Stimulated activated naive CD8-positive, alpha-beta T cell treated with anti-CD3 and anti-CD28 coated beads, Interleukin-15, amount 100 ng/mL, for 72 hours (primary cell): ENCODE results near the gene MAP2K5.

Source experiments
- ATAC-seq: fragments of 150-1000 bp; cut with Tn5 transposase; 2 replicates; pipeline ENCODE4 v1.10.0; 2021; ENCODE audit warnings: mild to moderate bottlenecking, moderate library complexity
- DNase-seq, 2 donors: peaks; one replicate each; pipeline ENCODE4 v3.0.0; 2021 to 2022
- H3K27ac Mint-ChIP-seq, 2 donors: one replicate each; pipeline ENCODE4 v1.8.0; 2022; ENCODE audit warnings: mild to moderate bottlenecking in 2 of 2, mixed read lengths in 2 of 2, moderate library complexity in 2 of 2
- H3K27me3 Mint-ChIP-seq: one replicate; pipeline ENCODE4 v1.8.0; 2022; ENCODE audit warnings: mixed read lengths
- H3K4me1 Mint-ChIP-seq: one replicate; pipeline ENCODE4 v1.8.0; 2022; ENCODE audit warnings: mild to moderate bottlenecking, mixed read lengths
- H3K4me3 Mint-ChIP-seq, 2 donors: one replicate each; pipeline ENCODE4 v1.8.0; 2022; ENCODE audit warnings: mild to moderate bottlenecking in 2 of 2, mixed read lengths in 2 of 2, moderate library complexity in 1 of 2
- H3K9me3 Mint-ChIP-seq, 2 donors: one replicate each; pipeline ENCODE4 v1.8.0; 2022; ENCODE audit warnings: mixed read lengths in 2 of 2

The MAP2K5 gene

DNA sequence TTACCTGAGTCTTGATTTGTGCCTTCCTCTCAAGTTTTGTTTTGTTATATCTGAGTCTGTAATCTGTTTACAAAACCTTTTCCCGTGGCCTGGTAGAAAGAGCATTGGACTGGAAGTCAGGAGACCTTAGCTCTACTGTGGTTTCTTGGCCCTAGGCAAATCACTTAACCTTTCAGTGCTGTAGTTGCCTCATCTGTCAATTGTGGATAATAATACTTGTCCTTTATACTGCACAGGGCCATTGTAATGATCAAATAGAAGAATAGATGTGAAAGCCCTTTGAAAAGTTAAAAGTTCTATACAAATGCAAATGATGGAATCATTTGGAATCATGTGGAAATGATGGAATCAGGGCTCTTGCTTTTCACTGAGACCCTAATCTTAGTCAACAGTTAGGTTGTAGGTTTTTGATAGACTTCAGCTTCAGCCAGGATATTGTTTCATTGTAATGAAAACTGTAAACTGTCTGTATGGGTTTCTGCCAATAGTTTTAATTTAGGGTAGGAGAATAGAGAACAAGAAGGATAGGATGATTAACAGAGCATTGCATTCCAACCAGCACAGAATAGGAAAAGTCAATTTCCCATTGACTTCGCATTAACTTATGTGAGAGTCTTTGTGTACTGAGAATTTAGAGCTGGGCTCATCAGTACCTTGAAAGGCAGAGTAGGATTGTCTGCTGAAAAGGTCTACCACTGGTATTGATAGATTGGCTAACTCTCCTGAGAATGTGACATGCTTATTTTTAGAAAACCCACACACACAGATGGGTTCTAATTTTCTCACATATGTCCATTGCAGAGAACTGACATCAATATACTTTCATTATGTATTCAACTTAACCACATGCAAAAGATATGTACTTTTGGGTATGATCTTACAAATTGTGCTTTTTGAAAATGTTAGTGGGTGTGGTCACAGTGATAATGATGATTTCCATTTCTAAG is 21.8 kb downstream of the MAP2K5 start:
- Mint-ChIP-seq H3K4me1 (peaks cover 12% of the 10 kb centered on the region), H3K4me3 (no peak overlapping the region), H3K9me3 (no peaks in the 10 kb centered on the region), H3K27me3 (no peaks in the 10 kb centered on the region), H3K27ac (no peak overlapping the region)
- ATAC-seq (peak; percentile 79), DNase-seq (no peak)

DNA sequence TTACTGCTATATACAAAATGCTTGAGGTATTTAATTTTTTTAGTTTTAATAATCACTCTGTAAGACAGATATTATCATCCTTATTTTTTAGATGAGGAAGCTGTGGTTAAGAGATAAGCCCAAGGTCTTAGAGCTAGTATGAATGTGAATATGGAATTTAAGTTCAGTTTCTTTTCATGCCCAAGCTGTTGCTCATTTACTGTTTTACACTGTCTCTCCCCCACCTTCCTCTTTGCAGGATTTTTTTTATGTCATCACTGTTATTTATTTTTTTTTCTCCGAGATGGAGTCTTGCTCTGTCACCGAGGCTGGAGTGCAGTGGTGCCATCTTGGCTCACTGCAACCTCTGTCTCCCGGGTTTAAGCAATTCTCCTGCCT is 22.5 kb downstream of the MAP2K5 start:
- no peaks in the 10 kb centered on the region for H3K27me3 Mint-ChIP-seq
- peak; percentile 37 for ATAC-seq
- DNase-seq: no peak
- peaks cover 12% of the 10 kb centered on the region for H3K4me1 Mint-ChIP-seq
- no peak overlapping the region for H3K4me3 Mint-ChIP-seq
- no peak overlapping the region for H3K27ac Mint-ChIP-seq
- H3K9me3 Mint-ChIP-seq: no peaks in the 10 kb centered on the region

DNA sequence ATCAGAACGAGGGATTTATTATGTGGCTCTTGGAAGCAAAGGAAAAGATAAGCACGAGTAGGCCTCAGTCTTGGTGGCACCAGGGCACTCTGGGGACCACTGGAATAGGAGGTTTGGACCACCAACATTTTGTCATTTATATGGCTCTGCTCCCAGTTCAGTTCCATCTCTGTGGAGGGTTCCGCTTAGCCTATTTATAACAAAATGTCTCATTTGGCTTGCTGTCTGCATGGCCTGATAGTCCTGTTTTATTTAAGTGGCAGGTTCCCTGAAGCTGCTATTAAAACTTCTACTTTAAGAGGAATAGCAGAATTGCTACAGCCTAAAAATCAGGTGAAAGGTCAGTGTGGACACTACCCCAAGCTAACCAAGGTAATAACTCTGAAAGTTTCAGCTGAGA is 27.2 kb downstream of the MAP2K5 start:
- Mint-ChIP-seq H3K27ac (no peak overlapping the region), H3K27me3 (no peaks in the 10 kb centered on the region), H3K4me3 (no peak overlapping the region), H3K4me1 (peaks cover 6% of the 10 kb centered on the region), H3K9me3 (no peaks in the 10 kb centered on the region)
- ATAC-seq: no peak
- no peak for DNase-seq

DNA sequence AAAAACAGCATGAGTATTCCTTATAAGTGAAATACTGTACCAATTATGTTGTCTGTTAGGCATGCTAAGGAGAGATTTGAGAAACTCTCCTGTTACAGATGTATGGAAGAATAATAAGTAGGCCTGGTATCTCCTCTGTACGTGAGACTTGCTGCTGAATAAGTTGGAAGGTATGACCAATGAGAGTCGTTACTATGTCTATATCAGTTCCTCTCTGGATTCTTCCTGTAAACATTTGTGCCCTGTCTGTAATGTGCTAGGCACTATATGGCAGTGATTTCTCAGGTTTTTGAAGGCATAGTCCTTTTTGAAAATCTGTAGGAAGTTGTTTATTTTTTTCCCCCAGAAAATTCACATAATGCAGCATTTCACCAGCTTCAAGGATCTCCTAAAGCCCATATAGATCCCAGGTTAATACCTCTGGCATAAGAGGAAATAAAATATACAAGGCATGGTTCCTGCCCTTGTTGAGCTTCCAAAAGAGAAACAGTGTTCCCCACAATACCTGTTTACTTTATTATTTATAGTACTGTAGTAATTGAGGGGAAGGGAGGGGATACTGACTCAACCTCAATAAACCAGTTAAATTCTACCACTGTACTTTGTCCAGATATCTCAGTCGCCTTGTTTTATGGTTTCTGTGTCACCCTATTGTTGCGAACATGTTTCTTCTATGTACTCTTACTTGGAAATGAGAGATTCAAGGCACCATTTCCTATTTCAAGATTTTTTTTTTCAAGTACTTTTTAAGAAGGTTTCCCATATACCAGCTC is 28.6 kb downstream of the MAP2K5 start:
- Mint-ChIP-seq H3K27me3 (no peaks in the 10 kb centered on the region), H3K4me1 (peaks cover 7% of the 10 kb centered on the region), H3K4me3 (no peak overlapping the region), H3K27ac (no peak overlapping the region), H3K9me3 (no peaks in the 10 kb centered on the region)
- ATAC-seq (no peak), DNase-seq (no peak)

- Mint-ChIP-seq H3K4me1 (peaks cover 7% of the 10 kb centered on the region), H3K9me3 (no peaks in the 10 kb centered on the region), H3K27me3 (no peaks in the 10 kb centered on the region), H3K27ac (no peak overlapping the region), H3K4me3 (no peak overlapping the region)
- DNase-seq (no peak), ATAC-seq (no peak)
These were observed 29.3 kb downstream of the MAP2K5 start for GRCh38 chr15:67571648-67572415.

GRCh38 chr15:67573194-67573593 is 30.7 kb downstream of the MAP2K5 start:
- Mint-ChIP-seq H3K4me1 (peaks cover 7% of the 10 kb centered on the region), H3K27me3 (no peaks in the 10 kb centered on the region), H3K27ac (peak overlapping the region in 1 of 2 donors; percentile 74), H3K4me3 (no peak overlapping the region), H3K9me3 (no peaks in the 10 kb centered on the region)
- ATAC-seq: no peak
- no peak for DNase-seq

DNA sequence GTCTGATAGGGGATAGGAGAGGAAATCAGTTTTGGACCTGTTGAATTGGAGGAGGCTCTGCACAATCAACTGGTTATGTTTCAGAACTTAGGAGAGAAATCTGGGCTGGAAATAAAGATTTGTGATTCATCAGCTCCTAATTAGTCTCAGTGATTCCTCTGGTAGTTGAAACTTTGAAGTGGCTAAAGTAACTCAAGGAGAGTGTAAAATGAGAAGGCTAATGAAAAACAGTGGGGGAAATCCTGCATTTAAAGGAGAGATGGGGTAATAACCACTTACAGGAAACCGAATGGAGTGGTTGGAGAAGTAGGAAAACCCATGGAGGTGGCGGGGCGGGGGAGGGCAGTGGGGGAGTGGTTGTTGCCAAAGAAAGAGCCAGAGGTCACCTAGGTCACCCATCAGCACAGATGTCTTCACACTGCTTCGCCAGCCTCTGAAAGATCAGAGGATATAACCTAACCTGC is 32.6 kb downstream of the MAP2K5 start:
- ATAC-seq: no peak
- no peak overlapping the region for H3K27ac Mint-ChIP-seq
- no peaks in the 10 kb centered on the region for H3K27me3 Mint-ChIP-seq
- H3K4me1 Mint-ChIP-seq: peaks cover 7% of the 10 kb centered on the region
- no peak for DNase-seq
- H3K4me3 Mint-ChIP-seq: no peak overlapping the region
- no peaks in the 10 kb centered on the region for H3K9me3 Mint-ChIP-seq

- H3K4me1 Mint-ChIP-seq: peaks cover 7% of the 10 kb centered on the region
- no peak overlapping the region for H3K27ac Mint-ChIP-seq
- no peaks in the 10 kb centered on the region for H3K9me3 Mint-ChIP-seq
- H3K4me3 Mint-ChIP-seq: no peak overlapping the region
- H3K27me3 Mint-ChIP-seq: no peaks in the 10 kb centered on the region
- ATAC-seq: no peak
- no peak for DNase-seq
These were observed 35.6 kb downstream of the MAP2K5 start for GRCh38 chr15:67578020-67578600.

DNA sequence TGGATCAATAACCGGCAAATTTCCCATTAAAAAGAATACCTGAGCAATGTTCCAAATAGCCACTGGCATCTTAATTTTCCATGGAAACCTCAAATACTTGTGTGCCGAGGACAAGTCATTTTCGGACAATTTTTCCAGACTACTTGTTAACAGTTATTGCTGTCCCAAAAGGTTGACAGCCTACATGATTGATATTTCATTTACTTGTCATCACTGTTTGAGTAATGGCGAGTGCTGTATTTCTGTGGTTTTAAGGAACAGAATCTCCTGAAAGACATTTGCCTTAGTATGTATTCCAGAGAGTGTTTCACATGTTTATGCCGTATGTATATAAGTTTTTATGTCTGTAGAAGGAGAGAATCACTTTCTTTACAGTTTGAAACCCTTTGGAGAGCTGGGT is 36.7 kb downstream of the MAP2K5 start:
- no peaks in the 10 kb centered on the region for H3K9me3 Mint-ChIP-seq
- peaks cover 7% of the 10 kb centered on the region for H3K4me1 Mint-ChIP-seq
- no peak overlapping the region for H3K4me3 Mint-ChIP-seq
- no peak for ATAC-seq
- DNase-seq: no peak
- H3K27ac Mint-ChIP-seq: no peak overlapping the region
- H3K27me3 Mint-ChIP-seq: no peaks in the 10 kb centered on the region

DNA sequence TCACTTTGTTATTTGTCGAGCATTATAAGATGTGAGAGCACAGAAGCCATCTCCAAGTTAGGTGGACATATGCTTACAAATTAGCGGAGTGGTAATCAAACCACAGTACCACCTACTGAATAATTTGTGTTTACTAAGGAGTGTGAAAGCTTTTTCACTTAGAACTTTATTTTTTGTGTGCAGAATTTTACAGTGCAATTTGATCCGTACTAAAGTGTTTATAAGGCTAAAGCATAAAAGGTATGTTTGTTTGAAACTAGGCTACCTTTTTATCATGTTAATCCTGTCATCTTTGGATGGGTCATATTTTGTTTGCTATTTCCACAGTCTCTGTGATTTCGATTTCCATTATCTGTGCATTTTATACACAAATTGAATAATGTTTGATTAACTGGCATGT is 37.5 kb downstream of the MAP2K5 start:
- ATAC-seq (no peak), DNase-seq (no peak)
- H3K27ac Mint-ChIP-seq: no peak overlapping the region
- no peaks in the 10 kb centered on the region for H3K9me3 Mint-ChIP-seq
- no peak overlapping the region for H3K4me3 Mint-ChIP-seq
- H3K27me3 Mint-ChIP-seq: no peaks in the 10 kb centered on the region
- peaks cover 3% of the 10 kb centered on the region for H3K4me1 Mint-ChIP-seq

GRCh38 chr15:67584157-67584556 is 41.7 kb downstream of the MAP2K5 start:
- no peaks in the 10 kb centered on the region for H3K27me3 Mint-ChIP-seq
- no peaks in the 10 kb centered on the region for H3K4me1 Mint-ChIP-seq
- ATAC-seq (no peak), DNase-seq (no peak)
- H3K27ac Mint-ChIP-seq: no peak overlapping the region
- no peak overlapping the region for H3K4me3 Mint-ChIP-seq
- no peaks in the 10 kb centered on the region for H3K9me3 Mint-ChIP-seq

- no peak for DNase-seq
- Mint-ChIP-seq H3K4me3 (no peak overlapping the region), H3K27ac (peak overlapping the region in 1 of 2 donors; percentile 24), H3K9me3 (no peaks in the 10 kb centered on the region), H3K4me1 (no peaks in the 10 kb centered on the region), H3K27me3 (no peaks in the 10 kb centered on the region)
- ATAC-seq: no peak
These were observed 43.2 kb downstream of the MAP2K5 start for GRCh38 chr15:67585681-67586080.

- no peak for DNase-seq
- H3K27ac Mint-ChIP-seq: no peak overlapping the region
- H3K27me3 Mint-ChIP-seq: no peaks in the 10 kb centered on the region
- H3K9me3 Mint-ChIP-seq: no peaks in the 10 kb centered on the region
- ATAC-seq: no peak
- H3K4me3 Mint-ChIP-seq: no peak overlapping the region
- H3K4me1 Mint-ChIP-seq: no peaks in the 10 kb centered on the region
These were observed 44.8 kb downstream of the MAP2K5 start for GRCh38 chr15:67587331-67587730.

DNA sequence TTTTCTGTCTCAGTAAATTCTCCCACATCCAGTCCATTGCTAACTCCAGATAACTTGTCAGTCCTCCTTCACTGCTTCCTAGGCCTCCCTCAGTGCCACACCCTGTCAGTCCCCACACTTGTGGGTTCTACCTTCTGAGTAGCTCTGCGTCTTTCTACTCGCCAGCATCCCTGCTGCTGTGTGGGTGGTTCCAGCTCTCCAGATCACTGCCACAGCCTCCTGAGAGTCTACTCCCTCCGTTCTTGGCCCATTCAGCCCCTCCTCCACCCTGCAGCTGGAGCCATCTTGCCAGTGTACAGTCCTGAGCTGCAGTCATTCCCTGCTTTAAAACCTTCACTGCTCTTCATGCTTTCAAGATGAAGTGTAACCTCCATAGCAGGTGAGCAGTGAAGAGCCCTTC is 45.3 kb downstream of the MAP2K5 start:
- Mint-ChIP-seq H3K27me3 (no peaks in the 10 kb centered on the region), H3K4me3 (no peak overlapping the region), H3K9me3 (no peaks in the 10 kb centered on the region), H3K4me1 (no peaks in the 10 kb centered on the region), H3K27ac (no peak overlapping the region)
- DNase-seq (no peak), ATAC-seq (no peak)

DNA sequence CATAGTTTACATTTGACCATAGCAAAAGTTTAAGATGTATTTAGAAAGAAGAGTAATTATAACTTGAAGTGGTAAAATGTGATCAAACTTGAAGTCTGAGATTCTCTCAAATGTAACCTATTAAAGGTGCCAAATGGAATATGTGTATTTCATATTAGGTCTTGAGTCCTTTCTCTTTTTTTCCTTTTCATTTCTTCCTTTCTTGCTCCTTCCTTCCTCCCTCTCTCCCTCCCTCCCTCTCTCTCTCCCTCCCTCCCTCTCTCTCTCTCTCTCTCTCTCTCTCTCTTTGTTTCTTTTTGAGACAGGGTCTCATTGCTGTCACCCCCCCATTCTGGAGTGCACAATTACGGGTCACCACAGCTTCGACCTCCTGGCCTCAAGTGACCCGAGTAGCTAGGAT is 47.7 kb downstream of the MAP2K5 start:
- ATAC-seq (no peak), DNase-seq (no peak)
- H3K4me3 Mint-ChIP-seq: no peak overlapping the region
- no peaks in the 10 kb centered on the region for H3K27me3 Mint-ChIP-seq
- no peaks in the 10 kb centered on the region for H3K9me3 Mint-ChIP-seq
- H3K4me1 Mint-ChIP-seq: no peaks in the 10 kb centered on the region
- no peak overlapping the region for H3K27ac Mint-ChIP-seq
